ENCODE measurements around the gene KLF2.

- TF ChIP-seq, protein P1, sequence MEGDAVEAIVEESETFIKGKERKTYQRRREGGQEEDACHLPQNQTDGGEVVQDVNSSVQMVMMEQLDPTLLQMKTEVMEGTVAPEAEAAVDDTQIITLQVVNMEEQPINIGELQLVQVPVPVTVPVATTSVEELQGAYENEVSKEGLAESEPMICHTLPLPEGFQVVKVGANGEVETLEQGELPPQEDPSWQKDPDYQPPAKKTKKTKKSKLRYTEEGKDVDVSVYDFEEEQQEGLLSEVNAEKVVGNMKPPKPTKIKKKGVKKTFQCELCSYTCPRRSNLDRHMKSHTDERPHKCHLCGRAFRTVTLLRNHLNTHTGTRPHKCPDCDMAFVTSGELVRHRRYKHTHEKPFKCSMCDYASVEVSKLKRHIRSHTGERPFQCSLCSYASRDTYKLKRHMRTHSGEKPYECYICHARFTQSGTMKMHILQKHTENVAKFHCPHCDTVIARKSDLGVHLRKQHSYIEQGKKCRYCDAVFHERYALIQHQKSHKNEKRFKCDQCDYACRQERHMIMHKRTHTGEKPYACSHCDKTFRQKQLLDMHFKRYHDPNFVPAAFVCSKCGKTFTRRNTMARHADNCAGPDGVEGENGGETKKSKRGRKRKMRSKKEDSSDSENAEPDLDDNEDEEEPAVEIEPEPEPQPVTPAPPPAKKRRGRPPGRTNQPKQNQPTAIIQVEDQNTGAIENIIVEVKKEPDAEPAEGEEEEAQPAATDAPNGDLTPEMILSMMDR (IDR thresholded peaks at IDR 0.05) = no peak
- no peak for TF ChIP-seq POLR2A (IDR thresholded peaks at IDR 0.05)
These were observed 20.9 kb upstream of the KLF2 start for GRCh38 chr19:16303755-16304154.
